ENCODE results near the gene LINC00305. TPM values are rescaled to one million over a fixed set of nuclear protein-coding genes. Genes with fewer than 3 reads are reported as not detected.

LINC00305 gene
- total RNA-seq, 4 donors from 2014 or later = not detected

DNA sequence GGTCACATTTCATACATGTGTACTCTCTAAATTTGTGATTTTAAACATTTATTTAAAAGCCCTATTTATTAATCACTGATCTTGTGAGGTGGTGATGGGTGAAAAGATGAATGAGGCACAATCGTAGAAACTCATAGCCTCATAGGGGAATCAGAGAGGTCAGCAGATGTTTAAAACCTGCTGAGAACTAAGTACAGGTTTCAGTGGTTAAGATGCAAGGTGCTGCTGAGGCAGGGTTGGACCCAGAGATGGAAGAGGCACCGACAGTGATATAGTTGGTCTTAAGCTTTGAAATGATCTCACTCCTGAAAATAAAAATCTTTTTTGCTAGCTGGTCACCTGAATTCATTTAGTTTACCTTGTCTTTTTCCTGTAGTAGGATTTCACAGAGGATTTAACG, 49.6 kb downstream of the LINC00305 start:
- TF ChIP-seq, protein P1, sequence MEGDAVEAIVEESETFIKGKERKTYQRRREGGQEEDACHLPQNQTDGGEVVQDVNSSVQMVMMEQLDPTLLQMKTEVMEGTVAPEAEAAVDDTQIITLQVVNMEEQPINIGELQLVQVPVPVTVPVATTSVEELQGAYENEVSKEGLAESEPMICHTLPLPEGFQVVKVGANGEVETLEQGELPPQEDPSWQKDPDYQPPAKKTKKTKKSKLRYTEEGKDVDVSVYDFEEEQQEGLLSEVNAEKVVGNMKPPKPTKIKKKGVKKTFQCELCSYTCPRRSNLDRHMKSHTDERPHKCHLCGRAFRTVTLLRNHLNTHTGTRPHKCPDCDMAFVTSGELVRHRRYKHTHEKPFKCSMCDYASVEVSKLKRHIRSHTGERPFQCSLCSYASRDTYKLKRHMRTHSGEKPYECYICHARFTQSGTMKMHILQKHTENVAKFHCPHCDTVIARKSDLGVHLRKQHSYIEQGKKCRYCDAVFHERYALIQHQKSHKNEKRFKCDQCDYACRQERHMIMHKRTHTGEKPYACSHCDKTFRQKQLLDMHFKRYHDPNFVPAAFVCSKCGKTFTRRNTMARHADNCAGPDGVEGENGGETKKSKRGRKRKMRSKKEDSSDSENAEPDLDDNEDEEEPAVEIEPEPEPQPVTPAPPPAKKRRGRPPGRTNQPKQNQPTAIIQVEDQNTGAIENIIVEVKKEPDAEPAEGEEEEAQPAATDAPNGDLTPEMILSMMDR (IDR thresholded peaks at IDR 0.05; ENCODE audit: low read depth) = no peak

DNA sequence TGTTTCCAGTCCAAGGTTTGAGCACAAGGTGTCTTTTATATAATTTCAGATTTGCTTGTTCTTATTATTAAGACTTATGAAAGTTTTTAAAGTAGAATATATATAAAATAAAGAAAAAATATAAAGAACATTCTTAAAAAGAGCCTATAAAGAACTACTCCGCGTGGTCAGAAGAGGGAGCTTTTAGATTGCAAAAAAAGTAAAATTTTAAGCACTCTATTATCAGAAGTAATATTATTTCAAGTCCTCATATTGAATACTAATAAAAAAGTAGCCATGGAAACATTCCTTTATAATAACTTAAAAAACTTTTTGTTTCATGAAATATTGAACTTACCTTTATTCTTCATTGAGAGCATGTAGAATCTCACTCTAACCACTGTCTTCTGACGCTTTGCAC, 51.4 kb downstream of the LINC00305 start:
- TF ChIP-seq, protein P1 (IDR thresholded peaks at IDR 0.05; ENCODE audit: low read depth) = no peak

DNA sequence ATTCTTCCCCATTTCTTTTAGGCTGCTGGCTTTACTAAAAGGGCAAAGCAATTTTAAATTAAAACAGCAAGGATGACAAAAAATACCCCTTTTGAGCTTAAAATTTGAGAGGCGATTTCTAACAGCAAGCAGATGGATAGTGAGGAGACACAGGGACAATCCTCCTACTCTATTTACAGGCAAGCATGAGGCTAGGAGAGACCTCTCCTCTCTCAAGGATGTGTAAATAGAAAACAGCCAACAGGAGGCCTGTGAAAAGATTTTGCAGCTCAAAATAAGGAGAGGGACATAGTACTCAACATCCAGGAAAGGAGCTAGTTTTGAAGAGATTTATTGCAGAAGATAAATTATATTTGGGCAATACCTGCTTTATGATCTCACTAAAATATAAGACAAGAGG, 53.8 kb downstream of the LINC00305 start:
- TF ChIP-seq, protein P1 (IDR thresholded peaks at IDR 0.05; ENCODE audit: low read depth) = no peak

DNA sequence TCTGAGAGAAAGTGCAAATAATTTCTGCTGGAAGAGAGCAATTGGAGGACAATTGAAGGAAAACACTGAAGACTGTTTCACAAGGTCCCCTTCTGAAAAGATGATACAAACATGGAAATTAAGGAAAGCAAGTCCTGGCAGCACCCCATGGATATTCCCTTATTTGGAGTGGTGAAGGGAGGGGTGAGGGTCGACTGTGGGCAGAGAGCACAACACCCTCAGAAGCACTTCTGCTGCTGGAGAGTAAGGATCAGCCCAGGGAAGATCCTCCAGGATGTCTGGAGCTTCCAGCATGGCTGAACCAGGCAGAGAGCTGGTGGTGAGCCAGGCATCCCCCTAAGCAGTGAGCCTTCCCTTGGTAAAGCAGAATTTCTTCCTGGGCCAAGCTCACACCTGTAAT, 54.7 kb downstream of the LINC00305 start:
- TF ChIP-seq, protein P1 (IDR thresholded peaks at IDR 0.05; ENCODE audit: low read depth) = no peak

DNA sequence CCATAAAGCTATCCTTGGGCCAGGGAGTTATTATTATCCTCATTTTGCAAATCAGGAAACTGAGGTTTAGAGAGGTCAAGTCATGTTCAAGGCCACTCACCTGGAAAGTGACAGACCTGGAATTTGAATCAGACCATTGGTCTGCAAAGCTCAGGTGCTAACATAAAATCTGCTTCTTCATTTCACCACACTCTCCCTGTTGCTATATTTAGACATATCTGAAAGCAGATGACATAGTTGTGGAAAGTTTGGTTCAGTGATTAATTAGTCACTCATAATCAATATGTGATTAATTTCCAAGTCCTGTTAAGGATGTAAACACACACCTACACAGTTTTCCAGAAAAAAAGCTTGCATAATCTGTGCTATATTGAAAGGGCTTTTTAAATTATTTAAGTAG, 57.4 kb downstream of the LINC00305 start:
- TF ChIP-seq, protein P1 (IDR thresholded peaks at IDR 0.05; ENCODE audit: low read depth) = no peak

DNA sequence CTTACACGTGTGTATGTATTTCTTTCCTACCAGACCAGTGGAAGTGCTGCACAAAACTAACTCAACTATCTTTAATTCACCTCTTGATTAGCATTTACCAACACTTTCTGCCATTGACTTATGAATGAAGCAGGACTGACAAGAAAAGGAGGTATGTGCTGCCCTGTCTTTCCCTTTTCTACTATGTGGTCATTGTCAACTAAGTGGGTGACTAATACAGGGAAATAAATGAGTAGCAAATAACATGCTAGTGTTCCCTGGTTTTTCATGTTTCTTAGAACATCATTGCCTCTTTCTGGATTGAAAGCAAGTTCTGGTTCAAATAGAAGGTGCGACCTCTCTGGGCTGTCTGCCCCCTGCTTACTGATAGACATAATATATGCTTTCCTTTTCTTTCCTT, 58.0 kb downstream of the LINC00305 start:
- TF ChIP-seq, protein P1 (IDR thresholded peaks at IDR 0.05; ENCODE audit: low read depth) = no peak

DNA sequence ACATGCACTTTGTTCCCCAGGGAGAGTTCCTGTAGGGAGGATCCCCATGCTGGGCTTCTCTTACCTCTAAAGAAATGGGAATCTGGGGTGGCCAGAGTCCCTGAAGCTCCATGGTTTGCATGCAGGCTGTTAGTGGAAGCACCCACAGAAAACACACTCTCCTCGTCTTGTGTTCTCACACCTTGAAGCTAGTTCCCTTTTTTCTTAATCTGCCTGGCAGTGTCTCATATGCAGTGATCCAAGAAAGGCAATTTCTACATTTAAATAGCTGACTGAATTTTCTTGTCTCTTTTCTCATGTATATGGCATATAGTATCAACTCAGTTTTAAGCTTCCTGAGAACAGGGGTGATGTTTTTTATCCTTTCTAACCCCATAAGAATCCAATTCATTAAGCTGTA, 65.0 kb downstream of the LINC00305 start:
- TF ChIP-seq, protein P1 (IDR thresholded peaks at IDR 0.05; ENCODE audit: low read depth) = no peak

Measured in subcutaneous adipose tissue (tissue), 4 donors.